T-cell (primary cell): ENCODE data around the gene ATG3. TPM values are rescaled to one million over a fixed set of nuclear protein-coding genes. Genes with fewer than 3 reads are reported as not detected.

Source experiments
- ATAC-seq, 4 experiments: fragments of 200-7000 bp in 3 of 4; fragments of 150-1000 bp in 1 of 4; cut with Tn5 transposase; replicated peaks in 1 of 4; 1 replicate in 3 of 4; 2 replicates in 1 of 4; pipeline ENCODE4 v1.10.0; 2021; ENCODE audit warnings: moderate library complexity in 3 of 4, mild to moderate bottlenecking in 2 of 4, moderate number of reproducible peaks in 1 of 4
- CTCF ChIA-PET, 2 donors: fragments of 300-600 bp; sonication (Branson Sonifier 250); formaldehyde crosslinking; loops; one replicate each; lab custom pipeline; 2022; ENCODE audit warnings: antibody characterized with exemption in 2 of 2; lab: Charles Lee
- POLR2A ChIA-PET, 2 donors: fragments of 300-600 bp; sonication (Branson Sonifier 250); formaldehyde crosslinking; loops; one replicate each; lab custom pipeline; 2022; ENCODE audit warnings: antibody characterized with exemption in 2 of 2; lab: Charles Lee
- DNase-seq, 35 experiments: peaks; one replicate each; pipeline versions ENCODE4 v3.0.0 to v3.0.0-alpha.2; 2013 to 2023
- H3K27ac ChIP-seq: one replicate; pipeline ENCODE4 v1.5.1; 2013; ENCODE audit warnings: low read length
- H3K27me3 ChIP-seq, 2 experiments: replicated peaks in 1 of 2; 1 replicate in 1 of 2; 2 replicates in 1 of 2; pipeline versions ENCODE4 v1.6.1 to v1.7.0; 2013; ENCODE audit warnings: low read length in 1 of 2, mixed read lengths in 1 of 2; ENCODE audit not compliant: control insufficient read depth in 2 of 2, insufficient read depth in 2 of 2; ENCODE audit errors: extremely low read depth in 1 of 2
- H3K36me3 ChIP-seq, 2 donors: 1 replicate in 1 of 2; 2 replicates in 1 of 2; pipeline versions ENCODE4 v1.6.1 to v1.7.0; 2013; ENCODE audit warnings: low read length in 1 of 2; ENCODE audit not compliant: control insufficient read depth in 2 of 2, insufficient read depth in 1 of 2; ENCODE audit errors: extremely low read depth in 1 of 2
- H3K4me1 ChIP-seq, 2 experiments: 1 replicate in 1 of 2; 2 replicates in 1 of 2; pipeline versions ENCODE4 v1.6.1 to v1.7.0; 2013; ENCODE audit warnings: low read length in 2 of 2, mixed read lengths in 1 of 2; ENCODE audit not compliant: insufficient read depth in 2 of 2, control insufficient read depth in 1 of 2; ENCODE audit errors: extremely low read depth in 1 of 2
- H3K4me3 ChIP-seq, 2 donors: 1 replicate in 1 of 2; 2 replicates in 1 of 2; pipeline versions ENCODE4 v1.5.1 to v1.7.0; 2013; ENCODE audit warnings: mild to moderate bottlenecking in 2 of 2, low read length in 1 of 2, moderate library complexity in 1 of 2; ENCODE audit not compliant: control insufficient read depth in 1 of 2; ENCODE audit errors: extremely low read depth in 1 of 2
- H3K9me3 ChIP-seq: 2 replicates; pipeline ENCODE4 v1.7.0; 2013
- H3K27ac Mint-ChIP-seq, 2 donors: one replicate each; pipeline ENCODE4 v1.8.0; 2020 to 2021; ENCODE audit warnings: mild to moderate bottlenecking in 2 of 2, mixed read lengths in 2 of 2
- H3K27me3 Mint-ChIP-seq, 2 donors: one replicate each; pipeline ENCODE4 v1.8.0; 2021 to 2022; ENCODE audit warnings: mixed read lengths in 2 of 2
- H3K36me3 Mint-ChIP-seq: one replicate; pipeline ENCODE4 v1.8.0; 2021; ENCODE audit warnings: mixed read lengths
- H3K4me1 Mint-ChIP-seq, 3 donors: one replicate each; pipeline ENCODE4 v1.8.0; 2020 to 2022; ENCODE audit warnings: mixed read lengths in 3 of 3, mild to moderate bottlenecking in 1 of 3
- H3K4me3 Mint-ChIP-seq, 3 donors: one replicate each; pipeline ENCODE4 v1.8.0; 2020 to 2022; ENCODE audit warnings: mild to moderate bottlenecking in 3 of 3, mixed read lengths in 3 of 3, moderate library complexity in 3 of 3
- H3K9me3 Mint-ChIP-seq, 3 donors: one replicate each; pipeline ENCODE4 v1.8.0; 2020 to 2022; ENCODE audit warnings: mixed read lengths in 3 of 3
- WGBS: methylation state at CpG from one replicate; pipeline ENCODE4 v1.1.5; 2013; ENCODE audit warnings: missing lambda C conversion rate; ENCODE audit not compliant: insufficient coverage; 5-methylcytosine and 5-hydroxymethylcytosine counted together
- total RNA-seq, 35 experiments: library from RNA in 6 of 35; stranded (reverse) in 6 of 35; fragments of 120-200 nt in 1 of 35; gene quantifications; one replicate each; pipeline versions ENCODE4 v1.2.1 to v1.2.4 and lab custom pipeline; 2013 to 2026

The ATG3 gene
- total RNA-seq, 5 donors from 2014 or later (not counting 1 experiment from before 2014, with no cell fraction given) = 40.5 to 51.1 (median 49.0) TPM

DNA sequence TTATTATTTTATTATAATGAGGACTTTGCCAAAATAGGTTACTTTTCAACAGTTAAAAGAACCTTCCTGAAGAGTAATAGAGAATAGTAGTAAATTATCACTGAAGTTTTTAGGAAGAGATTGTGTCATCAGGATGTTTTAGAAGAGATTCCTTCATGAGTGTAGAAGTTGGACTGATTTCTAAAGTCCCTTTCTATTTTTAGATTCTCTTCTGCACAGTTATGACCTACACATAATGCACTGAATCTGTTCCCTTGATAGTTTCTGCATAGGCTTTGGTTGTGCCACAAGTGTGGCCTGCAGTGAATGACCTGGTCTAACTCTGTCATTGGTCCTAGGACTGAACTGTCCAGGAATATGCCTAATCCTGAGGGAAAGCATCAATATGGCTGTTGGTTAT, 24.0 kb upstream of the ATG3 start:
- ChIA-PET CTCF (no interaction called here), POLR2A (no interaction called here)
- Histone ChIP-seq H3K9me3 (no peaks in the 10 kb centered on the region), H3K4me3 (no peak overlapping the region), H3K4me1 (no peaks in the 10 kb centered on the region), H3K36me3 (peaks cover 2 to 44% of the 10 kb centered on the region in 2 donors), H3K27ac (no peak overlapping the region), H3K27me3 (no peaks in the 10 kb centered on the region)
- Mint-ChIP-seq H3K4me1 (peaks cover 1 to 11% (median 3%) of the 10 kb centered on the region in 3 donors), H3K36me3 (peaks cover 68% of the 10 kb centered on the region), H3K9me3 (no peaks in the 10 kb centered on the region), H3K4me3 (no peak overlapping the region), H3K27me3 (no peaks in the 10 kb centered on the region), H3K27ac (peak overlapping the region in 1 of 2 donors; percentile 28)
- no peak for DNase-seq
- no peak for ATAC-seq

DNA sequence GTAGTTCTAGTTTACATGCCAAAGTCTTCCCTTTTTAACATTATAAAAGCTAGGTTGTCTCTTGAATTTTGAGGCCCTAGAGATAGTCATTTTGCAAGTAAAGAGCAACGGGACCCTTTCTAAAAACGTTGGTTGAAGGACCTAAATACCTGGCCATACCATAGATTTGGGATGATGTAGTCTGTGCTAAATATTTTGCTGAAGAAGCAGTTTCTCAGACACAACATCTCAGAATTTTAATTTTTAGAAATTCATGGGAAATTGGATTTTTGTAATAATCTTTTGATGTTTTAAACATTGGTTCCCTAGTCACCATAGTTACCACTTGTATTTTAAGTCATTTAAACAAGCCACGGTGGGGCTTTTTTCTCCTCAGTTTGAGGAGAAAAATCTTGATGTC, 21.3 kb upstream of the ATG3 start:
- ChIA-PET POLR2A (interaction anchor here in 1 of 2 donors (0.5 kb wide), 1 partner anchor 33 kb away, joined by 5 read pairs; no protein-coding TSS in a partner anchor), CTCF (interaction anchor here (0.6 to 2.0 kb wide), 10 partner anchors 9 to 705 kb away, joined by 3 to 8 read pairs (median 4); no protein-coding TSS in a partner anchor)
- Mint-ChIP-seq H3K4me3 (no peak overlapping the region), H3K27me3 (no peaks in the 10 kb centered on the region), H3K36me3 (peaks cover 62% of the 10 kb centered on the region), H3K9me3 (no peaks in the 10 kb centered on the region), H3K27ac (no peak overlapping the region), H3K4me1 (peaks cover 0 to 11% (median 0%) of the 10 kb centered on the region in 3 donors)
- Histone ChIP-seq H3K9me3 (no peaks in the 10 kb centered on the region), H3K4me1 (no peaks in the 10 kb centered on the region), H3K27me3 (no peaks in the 10 kb centered on the region), H3K4me3 (no peak overlapping the region), H3K27ac (no peak overlapping the region), H3K36me3 (peaks cover 2 to 55% of the 10 kb centered on the region in 2 donors)
- DNase-seq (no peak), ATAC-seq (no peak)
- WGBS = no CpG with 5 or more reads among the region's 3 CpGs

- peak in 19 of 35 experiments; percentile 1 to 57 (median 8) for DNase-seq
- Mint-ChIP-seq H3K27me3 (no peaks in the 10 kb centered on the region), H3K4me3 (no peak overlapping the region), H3K9me3 (no peaks in the 10 kb centered on the region), H3K4me1 (peaks cover 0 to 9% (median 0%) of the 10 kb centered on the region in 3 donors), H3K36me3 (peaks cover 61% of the 10 kb centered on the region), H3K27ac (no peak overlapping the region)
- Histone ChIP-seq H3K36me3 (peaks cover 2 to 54% of the 10 kb centered on the region in 2 donors), H3K4me1 (no peaks in the 10 kb centered on the region), H3K4me3 (no peak overlapping the region), H3K27me3 (no peaks in the 10 kb centered on the region), H3K27ac (no peak overlapping the region), H3K9me3 (no peaks in the 10 kb centered on the region)
- WGBS = 100% methylated on average over 1 of the region's 2 CpGs
- ChIA-PET CTCF (interaction anchor here (0.5 to 2.0 kb wide), 21 partner anchors 9 to 996 kb away, joined by 3 to 8 read pairs (median 3); no protein-coding TSS in a partner anchor), POLR2A (interaction anchor here in 1 of 2 donors (1.0 kb wide), 1 partner anchor 234 kb away, joined by 3 read pairs; no protein-coding TSS in a partner anchor)
- ATAC-seq = no peak
Measured at GRCh38 chr3:112582244-112582874, 20.6 kb upstream of the ATG3 start.

DNA sequence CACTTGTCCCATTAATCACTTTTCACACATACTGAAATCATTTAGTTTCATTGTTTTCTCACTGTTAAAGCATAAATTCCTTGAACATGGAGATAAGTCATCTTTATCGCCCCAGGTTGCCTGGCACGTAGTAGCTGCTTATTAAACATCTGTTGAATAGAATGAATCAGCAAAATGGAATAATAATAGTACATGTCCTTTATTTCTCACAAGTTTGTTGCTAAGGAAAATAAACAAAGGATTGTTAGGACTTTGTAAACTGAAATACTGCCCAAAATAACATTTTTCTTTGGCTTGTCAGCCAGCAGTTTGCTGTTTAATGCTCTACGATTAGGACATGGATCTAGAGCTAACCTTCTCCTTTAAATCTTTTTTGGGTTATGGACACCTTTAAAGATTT, 17.9 kb upstream of the ATG3 start:
- Mint-ChIP-seq H3K36me3 (peaks cover 42% of the 10 kb centered on the region), H3K27me3 (no peaks in the 10 kb centered on the region), H3K4me1 (peaks cover 3 to 6% (median 5%) of the 10 kb centered on the region in 3 donors), H3K27ac (no peak overlapping the region), H3K9me3 (no peaks in the 10 kb centered on the region), H3K4me3 (no peak overlapping the region)
- ATAC-seq (no peak), DNase-seq (no peak)
- H3K4me1 ChIP-seq = no peaks in the 10 kb centered on the region
- ChIA-PET POLR2A (no interaction called here), CTCF (interaction anchor here in 1 of 2 donors (1.2 to 2.1 kb wide), 2 partner anchors 17 to 709 kb away, joined by 3 to 4 read pairs; no protein-coding TSS in a partner anchor)
- no peak overlapping the region for H3K4me3 ChIP-seq
- no peaks in the 10 kb centered on the region for H3K9me3 ChIP-seq
- no peaks in the 10 kb centered on the region for H3K27me3 ChIP-seq
- WGBS = 100% methylated on average over 1 of the region's 3 CpGs
- H3K27ac ChIP-seq = no peak overlapping the region
- peaks cover 0 to 43% of the 10 kb centered on the region in 2 donors for H3K36me3 ChIP-seq

DNA sequence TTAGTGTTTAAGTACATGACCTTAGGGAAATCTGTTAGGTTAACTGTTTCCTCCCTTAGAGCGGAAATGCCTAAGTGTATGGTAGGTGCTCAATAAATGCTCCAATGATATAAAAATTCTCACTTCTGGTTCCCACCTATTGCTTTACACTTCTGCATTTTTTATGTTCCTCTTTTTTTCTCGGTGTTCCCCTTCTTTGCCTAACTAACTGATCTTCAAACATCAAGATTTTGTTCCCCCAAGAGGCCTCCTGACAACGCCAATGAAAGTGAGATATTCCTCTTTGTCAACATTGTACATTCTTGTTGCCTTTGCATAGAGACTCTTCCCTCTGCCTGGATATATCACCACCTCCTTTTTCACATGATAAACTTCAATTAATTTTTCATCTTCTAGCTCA, 17.5 kb upstream of the ATG3 start:
- CTCF ChIA-PET = interaction anchor here in 1 of 2 donors (1.2 to 2.1 kb wide), 2 partner anchors 16 to 709 kb away, joined by 3 to 4 read pairs; no protein-coding TSS in a partner anchor
- DNase-seq (no peak), ATAC-seq (no peak)
- Mint-ChIP-seq H3K27me3 (no peaks in the 10 kb centered on the region), H3K4me1 (peaks cover 3 to 6% (median 5%) of the 10 kb centered on the region in 3 donors), H3K4me3 (no peak overlapping the region), H3K9me3 (no peaks in the 10 kb centered on the region), H3K36me3 (peaks cover 39% of the 10 kb centered on the region), H3K27ac (peak overlapping the region in 1 of 2 donors; percentile 23)
- Histone ChIP-seq H3K4me1 (no peaks in the 10 kb centered on the region), H3K9me3 (no peaks in the 10 kb centered on the region), H3K27me3 (no peaks in the 10 kb centered on the region), H3K27ac (no peak overlapping the region), H3K4me3 (no peak overlapping the region), H3K36me3 (peaks cover 0 to 40% of the 10 kb centered on the region in 2 donors)
- POLR2A ChIA-PET = no interaction called here
- WGBS = 40% methylated on average over 1 of the region's 3 CpGs

DNA sequence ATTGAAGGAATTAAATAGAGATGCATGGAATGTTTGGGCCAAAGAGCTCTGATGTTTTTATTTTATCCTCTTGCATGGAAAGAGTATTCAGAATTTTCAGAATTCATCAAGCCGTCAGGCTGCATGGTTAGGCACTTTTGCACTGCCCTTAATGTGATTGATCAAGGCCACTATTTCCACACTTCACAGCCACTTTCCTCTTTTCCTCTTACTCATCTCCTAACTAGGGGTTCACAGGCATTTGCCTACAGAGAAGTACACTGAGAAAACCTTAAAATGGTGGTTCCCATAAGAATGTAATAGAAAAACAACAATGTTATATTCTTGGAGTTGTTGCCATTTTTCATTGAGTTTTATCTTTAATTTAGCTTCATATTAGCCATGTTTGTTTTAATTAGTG, 10.9 kb upstream of the ATG3 start:
- no peaks in the 10 kb centered on the region for H3K27me3 ChIP-seq
- H3K9me3 ChIP-seq = no peaks in the 10 kb centered on the region
- ATAC-seq (no peak), DNase-seq (no peak)
- peaks cover 3 to 41% of the 10 kb centered on the region in 2 donors for H3K36me3 ChIP-seq
- H3K4me3 ChIP-seq = no peak overlapping the region
- Mint-ChIP-seq H3K9me3 (no peaks in the 10 kb centered on the region), H3K27me3 (no peaks in the 10 kb centered on the region), H3K27ac (no peak overlapping the region), H3K4me1 (peaks cover 10 to 20% (median 17%) of the 10 kb centered on the region in 3 donors), H3K36me3 (peaks cover 43% of the 10 kb centered on the region), H3K4me3 (no peak overlapping the region)
- ChIA-PET POLR2A (no interaction called here), CTCF (interaction anchor here in 1 of 2 donors (0.6 kb wide), 1 partner anchor 404 kb away, joined by 7 read pairs; no protein-coding TSS in a partner anchor)
- WGBS = 100% methylated on average over 1 of the region's 1 CpG
- no peaks in the 10 kb centered on the region for H3K4me1 ChIP-seq
- H3K27ac ChIP-seq = no peak overlapping the region
